H1 (cell line): ENCODE results near the gene PRKCSH. TPM values are rescaled to one million over a fixed set of nuclear protein-coding genes. Genes with fewer than 3 reads are reported as not detected.

Experiments used
- RXRA ChIP-seq: IDR thresholded peaks from 2 replicates; pipeline ENCODE4 v1.6.1; 2011; ENCODE audit warnings: low read depth, mild to moderate bottlenecking, low read length, moderate library complexity; ENCODE audit not compliant: insufficient read depth
- polyA plus RNA-seq, 7 experiments: library from polyadenylated mRNA; depleted of rRNA in 3 of 7; stranded (reverse) in 5 of 7; unstranded in 2 of 7; fragments of >200 nt in 5 of 7; fragments of 200-250 nt in 2 of 7; gene quantifications; 1 replicate in 5 of 7; 2 replicates in 1 of 7; 4 replicates in 1 of 7; pipeline versions ENCODE4 v1.2.1 to v1.2.3, GENCODE V29; 2011 to 2013; ENCODE audit warnings: missing spikeins in 2 of 7, mixed read lengths in 2 of 7
- total RNA-seq: library from RNA; stranded (reverse); fragmentation: NEBNext Ultra II Directional; extraction: Animal tissue kit (Norgen Biotek cat#: 25700); gene quantifications from 2 replicates; pipeline ENCODE4 v1.2.1, GENCODE V29; 2021
- TF ChIP-seq, protein P1 (sequence below): fragments of 300-600 bp; sonication (generic); IDR thresholded peaks from 2 replicates; pipeline ENCODE4 v1.7.1; 2012; ENCODE audit warnings: low read length, moderate library complexity, mild to moderate bottlenecking, inconsistent platforms; ENCODE audit not compliant: insufficient replicate concordance

The PRKCSH gene
- total and polyA plus RNA-seq, 2 of the 8 experiments (the other 6 are each of a cell fraction or from before 2014, with no cell fraction given): 97.2 to 337 TPM

GRCh38 chr19:11499220-11499726 lies 63.8 kb downstream of the PRKCSH start (continued):
- TF ChIP-seq, protein P1, sequence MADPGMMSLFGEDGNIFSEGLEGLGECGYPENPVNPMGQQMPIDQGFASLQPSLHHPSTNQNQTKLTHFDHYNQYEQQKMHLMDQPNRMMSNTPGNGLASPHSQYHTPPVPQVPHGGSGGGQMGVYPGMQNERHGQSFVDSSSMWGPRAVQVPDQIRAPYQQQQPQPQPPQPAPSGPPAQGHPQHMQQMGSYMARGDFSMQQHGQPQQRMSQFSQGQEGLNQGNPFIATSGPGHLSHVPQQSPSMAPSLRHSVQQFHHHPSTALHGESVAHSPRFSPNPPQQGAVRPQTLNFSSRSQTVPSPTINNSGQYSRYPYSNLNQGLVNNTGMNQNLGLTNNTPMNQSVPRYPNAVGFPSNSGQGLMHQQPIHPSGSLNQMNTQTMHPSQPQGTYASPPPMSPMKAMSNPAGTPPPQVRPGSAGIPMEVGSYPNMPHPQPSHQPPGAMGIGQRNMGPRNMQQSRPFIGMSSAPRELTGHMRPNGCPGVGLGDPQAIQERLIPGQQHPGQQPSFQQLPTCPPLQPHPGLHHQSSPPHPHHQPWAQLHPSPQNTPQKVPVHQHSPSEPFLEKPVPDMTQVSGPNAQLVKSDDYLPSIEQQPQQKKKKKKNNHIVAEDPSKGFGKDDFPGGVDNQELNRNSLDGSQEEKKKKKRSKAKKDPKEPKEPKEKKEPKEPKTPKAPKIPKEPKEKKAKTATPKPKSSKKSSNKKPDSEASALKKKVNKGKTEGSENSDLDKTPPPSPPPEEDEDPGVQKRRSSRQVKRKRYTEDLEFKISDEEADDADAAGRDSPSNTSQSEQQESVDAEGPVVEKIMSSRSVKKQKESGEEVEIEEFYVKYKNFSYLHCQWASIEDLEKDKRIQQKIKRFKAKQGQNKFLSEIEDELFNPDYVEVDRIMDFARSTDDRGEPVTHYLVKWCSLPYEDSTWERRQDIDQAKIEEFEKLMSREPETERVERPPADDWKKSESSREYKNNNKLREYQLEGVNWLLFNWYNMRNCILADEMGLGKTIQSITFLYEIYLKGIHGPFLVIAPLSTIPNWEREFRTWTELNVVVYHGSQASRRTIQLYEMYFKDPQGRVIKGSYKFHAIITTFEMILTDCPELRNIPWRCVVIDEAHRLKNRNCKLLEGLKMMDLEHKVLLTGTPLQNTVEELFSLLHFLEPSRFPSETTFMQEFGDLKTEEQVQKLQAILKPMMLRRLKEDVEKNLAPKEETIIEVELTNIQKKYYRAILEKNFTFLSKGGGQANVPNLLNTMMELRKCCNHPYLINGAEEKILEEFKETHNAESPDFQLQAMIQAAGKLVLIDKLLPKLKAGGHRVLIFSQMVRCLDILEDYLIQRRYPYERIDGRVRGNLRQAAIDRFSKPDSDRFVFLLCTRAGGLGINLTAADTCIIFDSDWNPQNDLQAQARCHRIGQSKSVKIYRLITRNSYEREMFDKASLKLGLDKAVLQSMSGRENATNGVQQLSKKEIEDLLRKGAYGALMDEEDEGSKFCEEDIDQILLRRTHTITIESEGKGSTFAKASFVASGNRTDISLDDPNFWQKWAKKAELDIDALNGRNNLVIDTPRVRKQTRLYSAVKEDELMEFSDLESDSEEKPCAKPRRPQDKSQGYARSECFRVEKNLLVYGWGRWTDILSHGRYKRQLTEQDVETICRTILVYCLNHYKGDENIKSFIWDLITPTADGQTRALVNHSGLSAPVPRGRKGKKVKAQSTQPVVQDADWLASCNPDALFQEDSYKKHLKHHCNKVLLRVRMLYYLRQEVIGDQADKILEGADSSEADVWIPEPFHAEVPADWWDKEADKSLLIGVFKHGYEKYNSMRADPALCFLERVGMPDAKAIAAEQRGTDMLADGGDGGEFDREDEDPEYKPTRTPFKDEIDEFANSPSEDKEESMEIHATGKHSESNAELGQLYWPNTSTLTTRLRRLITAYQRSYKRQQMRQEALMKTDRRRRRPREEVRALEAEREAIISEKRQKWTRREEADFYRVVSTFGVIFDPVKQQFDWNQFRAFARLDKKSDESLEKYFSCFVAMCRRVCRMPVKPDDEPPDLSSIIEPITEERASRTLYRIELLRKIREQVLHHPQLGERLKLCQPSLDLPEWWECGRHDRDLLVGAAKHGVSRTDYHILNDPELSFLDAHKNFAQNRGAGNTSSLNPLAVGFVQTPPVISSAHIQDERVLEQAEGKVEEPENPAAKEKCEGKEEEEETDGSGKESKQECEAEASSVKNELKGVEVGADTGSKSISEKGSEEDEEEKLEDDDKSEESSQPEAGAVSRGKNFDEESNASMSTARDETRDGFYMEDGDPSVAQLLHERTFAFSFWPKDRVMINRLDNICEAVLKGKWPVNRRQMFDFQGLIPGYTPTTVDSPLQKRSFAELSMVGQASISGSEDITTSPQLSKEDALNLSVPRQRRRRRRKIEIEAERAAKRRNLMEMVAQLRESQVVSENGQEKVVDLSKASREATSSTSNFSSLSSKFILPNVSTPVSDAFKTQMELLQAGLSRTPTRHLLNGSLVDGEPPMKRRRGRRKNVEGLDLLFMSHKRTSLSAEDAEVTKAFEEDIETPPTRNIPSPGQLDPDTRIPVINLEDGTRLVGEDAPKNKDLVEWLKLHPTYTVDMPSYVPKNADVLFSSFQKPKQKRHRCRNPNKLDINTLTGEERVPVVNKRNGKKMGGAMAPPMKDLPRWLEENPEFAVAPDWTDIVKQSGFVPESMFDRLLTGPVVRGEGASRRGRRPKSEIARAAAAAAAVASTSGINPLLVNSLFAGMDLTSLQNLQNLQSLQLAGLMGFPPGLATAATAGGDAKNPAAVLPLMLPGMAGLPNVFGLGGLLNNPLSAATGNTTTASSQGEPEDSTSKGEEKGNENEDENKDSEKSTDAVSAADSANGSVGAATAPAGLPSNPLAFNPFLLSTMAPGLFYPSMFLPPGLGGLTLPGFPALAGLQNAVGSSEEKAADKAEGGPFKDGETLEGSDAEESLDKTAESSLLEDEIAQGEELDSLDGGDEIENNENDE: no peak
- TF ChIP-seq RXRA: no peak
